NK-92 (cell line): ENCODE results near the gene SLC44A2.

Experiments used
- DNase-seq: peaks from one replicate; lab custom pipeline; 2025; ENCODE audit not compliant: unreplicated experiment; lab: John Stamatoyannopoulos, UW

SLC44A2 gene

DNA sequence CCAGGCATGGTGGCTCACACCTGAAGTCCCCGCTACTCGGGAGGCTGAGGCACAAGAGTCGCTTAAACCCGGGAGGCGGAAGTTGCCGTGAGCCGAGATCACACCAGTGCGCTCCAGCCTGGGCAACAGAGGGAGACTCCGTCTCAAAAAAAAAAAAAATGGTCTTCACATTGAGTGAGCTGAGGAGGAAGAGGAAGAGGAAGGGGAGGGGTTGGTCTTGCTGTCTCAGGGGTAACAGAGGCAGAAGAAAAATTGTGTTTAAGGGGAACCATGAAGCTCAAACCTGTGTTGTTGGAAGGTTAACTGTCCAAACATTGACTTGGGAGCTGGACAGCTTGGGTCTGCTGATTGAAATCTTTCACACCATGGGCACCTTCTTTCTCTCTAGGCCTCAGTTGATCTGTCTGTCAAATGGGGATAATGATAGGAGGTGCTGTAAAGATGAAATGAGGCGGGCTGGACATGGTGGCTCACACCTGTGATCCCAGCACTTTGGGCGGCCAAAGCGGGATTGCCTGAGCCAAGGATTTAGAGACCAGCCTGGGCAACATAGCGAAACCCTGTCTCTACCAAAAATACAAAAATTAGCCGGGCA is 9.8 kb upstream of the SLC44A2 start:
- no peak for DNase-seq

DNA sequence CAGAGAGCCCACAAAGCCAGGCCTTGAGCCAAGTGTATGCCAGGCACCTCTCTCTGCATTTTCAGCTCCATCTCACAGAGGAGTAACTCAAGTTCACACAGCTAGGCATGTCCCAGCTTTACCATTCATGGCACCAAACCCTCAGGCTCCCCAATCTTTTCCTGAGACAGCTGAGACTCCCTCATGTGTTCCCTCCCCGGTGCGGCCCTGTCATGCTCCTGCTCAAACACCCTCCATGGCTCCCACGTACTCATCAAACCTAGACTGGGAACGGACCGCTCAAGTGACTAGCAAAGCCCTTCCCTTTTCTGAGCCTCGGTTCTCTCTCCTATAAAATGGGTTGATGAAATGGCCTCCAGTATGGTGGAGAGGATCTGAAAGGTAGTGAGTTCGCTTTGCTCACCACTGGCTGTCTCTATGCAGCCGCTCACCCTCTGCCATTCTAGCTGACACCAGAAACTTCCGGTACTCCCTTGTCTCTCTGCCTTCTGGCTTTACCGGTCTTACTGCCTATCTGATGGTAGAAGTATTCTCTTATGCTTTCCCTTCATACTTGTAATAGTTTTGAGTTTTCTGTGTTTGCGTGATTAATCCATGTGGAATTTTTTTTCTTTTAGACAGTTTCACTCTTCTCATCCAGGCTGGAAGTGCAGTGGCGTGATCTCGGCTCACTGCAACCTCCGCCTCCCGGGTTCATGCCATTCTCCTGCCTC is 7.8 kb upstream of the SLC44A2 start:
- no peak for DNase-seq

DNA sequence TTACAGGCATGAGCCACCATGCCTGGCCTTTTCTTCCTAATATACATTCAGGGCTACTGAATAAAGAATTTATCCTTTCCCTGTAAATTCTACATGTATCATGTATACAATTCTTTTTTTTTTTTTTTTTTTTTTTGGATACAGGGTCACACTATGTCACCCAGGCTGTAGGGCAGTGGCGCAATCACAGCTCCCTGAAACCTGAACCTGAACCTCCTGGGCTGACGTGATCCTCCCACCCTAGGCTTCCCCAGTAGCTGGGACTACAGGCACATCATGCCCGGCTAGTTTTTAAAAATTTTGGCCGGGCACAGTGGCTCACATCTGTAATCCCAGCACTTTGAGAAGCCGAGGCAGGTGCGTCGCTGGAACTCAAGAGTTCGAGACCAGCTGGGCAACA is 6.5 kb upstream of the SLC44A2 start:
- DNase-seq: no peak

DNA sequence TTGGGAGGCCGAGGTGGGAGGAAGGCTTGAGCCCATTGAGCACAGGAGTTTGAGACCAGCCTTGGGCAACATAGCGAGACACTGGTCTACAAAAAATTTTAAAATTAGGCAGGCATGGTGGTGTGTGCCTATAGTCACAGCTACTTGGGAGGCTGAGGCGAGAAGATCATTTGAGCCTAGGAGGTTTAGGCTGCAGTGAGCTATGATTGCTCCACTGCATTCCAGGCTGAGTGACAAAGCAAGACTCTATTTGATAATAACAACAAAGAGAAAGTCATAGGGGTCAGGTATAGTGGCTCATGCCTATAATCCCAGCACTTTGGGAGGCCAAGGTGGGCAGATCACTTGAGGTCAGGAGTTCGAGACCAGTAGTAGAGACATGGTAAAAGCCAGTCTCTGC is 4.6 kb upstream of the SLC44A2 start:
- no peak for DNase-seq

DNA sequence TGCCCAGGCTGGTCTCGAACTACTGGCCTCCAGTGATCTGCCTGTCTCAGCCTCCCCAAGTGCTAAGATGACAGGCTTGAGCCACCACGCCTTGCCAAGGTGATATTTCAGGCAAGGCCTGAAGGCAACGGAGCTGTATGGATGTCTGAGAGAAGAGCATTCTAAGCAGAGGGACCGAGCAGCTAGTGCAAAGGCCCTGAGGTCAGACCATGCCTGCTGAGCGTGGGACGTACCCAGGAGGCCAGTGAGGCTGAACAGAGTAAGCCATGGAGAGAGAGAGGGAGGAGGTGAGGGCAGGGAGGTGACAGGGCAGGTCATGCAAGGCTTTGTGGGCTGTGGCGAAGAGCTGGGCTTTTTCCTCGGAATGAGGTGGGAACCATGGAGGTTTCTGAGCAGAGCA is 3.4 kb upstream of the SLC44A2 start:
- no peak for DNase-seq

DNA sequence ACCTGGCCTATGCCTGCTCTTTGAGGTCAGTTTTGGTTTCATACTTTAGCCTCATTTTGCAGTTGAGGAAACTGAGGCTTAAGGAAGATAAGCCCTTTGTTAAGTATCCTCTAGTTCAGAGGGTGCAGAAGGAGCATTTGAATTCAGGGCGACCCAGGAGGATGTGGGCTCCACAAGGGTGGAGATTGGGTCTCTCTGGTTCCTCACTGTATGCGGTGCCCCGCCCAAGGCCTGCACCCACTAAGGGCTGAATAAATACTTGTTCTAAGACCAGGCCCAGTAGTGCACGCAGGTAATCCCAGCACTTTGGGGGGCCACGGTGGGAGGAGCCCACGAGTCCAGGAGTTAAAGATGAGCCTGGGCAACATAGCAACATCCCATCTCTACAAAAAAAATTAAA is 768 bp upstream of the SLC44A2 start:
- no peak for DNase-seq

DNA sequence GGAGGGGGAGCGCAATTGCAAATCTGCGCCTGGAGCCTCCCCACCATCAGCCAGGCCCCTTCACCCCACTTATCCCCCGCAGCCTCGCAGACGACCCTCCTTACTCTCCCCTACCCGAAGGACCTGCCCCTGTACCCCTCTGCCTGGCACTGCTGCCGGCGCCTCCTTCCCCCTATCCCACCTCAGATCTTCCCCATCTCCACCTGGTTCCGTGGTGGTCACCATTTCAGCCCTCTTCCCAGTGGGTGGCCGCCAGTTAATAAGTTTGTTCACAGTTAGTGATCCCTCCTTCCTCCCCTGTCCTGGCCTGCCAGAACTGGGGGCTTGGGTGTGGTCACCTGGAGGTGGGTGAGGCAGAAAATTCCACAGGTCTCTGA is 397 bp downstream of the SLC44A2 start:
- DNase-seq: no peak

DNA sequence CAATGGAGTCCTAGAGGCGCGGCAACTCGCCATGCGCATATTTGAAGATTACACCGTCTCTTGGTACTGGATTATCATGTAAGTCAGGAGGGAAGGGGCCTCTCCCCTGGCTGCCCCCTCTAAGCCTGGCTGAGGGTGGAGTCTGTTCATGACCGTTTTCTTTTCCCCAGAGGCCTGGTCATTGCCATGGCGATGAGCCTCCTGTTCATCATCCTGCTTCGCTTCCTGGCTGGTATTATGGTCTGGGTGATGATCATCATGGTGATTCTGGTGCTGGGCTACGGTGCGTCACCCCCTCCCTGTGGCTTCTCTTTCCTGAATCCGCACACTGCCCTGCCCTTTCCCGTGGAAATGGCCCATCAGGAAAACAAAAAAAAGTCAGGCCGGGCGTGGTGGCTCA is 6.5 kb downstream of the SLC44A2 start:
- DNase-seq: no peak

DNA sequence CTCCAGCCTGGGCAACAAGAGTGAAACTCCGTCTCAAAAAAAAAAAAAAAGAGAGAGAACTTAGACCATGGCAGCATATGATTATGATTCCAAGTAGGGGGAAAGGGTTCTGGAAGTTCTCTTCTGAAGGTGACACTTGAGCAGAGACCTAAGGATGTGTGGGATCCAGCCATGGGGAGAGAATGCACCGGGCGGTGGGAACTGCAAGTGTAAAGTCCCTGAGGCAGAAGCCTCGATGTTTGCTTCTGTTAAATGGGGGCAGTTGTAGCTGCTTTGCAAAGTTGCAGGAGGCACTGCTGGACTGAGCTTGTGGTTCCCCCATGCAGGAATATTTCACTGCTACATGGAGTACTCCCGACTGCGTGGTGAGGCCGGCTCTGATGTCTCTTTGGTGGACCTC is 9.1 kb downstream of the SLC44A2 start:
- no peak for DNase-seq

DNA sequence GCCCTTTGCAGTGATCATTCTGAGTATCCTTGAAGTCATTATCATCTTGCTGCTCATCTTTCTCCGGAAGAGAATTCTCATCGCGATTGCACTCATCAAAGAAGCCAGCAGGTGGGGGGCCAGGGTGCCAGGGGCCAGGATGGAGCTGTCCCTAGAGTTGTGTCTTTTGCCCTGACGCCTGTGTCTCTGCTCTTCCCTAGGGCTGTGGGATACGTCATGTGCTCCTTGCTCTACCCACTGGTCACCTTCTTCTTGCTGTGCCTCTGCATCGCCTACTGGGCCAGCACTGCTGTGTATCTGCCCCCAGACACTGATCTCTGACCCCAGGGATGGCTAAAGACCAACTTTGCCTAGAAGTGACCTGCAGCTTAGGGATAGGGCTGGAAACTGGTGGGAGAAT is 9.6 kb downstream of the SLC44A2 start:
- DNase-seq: no peak

DNA sequence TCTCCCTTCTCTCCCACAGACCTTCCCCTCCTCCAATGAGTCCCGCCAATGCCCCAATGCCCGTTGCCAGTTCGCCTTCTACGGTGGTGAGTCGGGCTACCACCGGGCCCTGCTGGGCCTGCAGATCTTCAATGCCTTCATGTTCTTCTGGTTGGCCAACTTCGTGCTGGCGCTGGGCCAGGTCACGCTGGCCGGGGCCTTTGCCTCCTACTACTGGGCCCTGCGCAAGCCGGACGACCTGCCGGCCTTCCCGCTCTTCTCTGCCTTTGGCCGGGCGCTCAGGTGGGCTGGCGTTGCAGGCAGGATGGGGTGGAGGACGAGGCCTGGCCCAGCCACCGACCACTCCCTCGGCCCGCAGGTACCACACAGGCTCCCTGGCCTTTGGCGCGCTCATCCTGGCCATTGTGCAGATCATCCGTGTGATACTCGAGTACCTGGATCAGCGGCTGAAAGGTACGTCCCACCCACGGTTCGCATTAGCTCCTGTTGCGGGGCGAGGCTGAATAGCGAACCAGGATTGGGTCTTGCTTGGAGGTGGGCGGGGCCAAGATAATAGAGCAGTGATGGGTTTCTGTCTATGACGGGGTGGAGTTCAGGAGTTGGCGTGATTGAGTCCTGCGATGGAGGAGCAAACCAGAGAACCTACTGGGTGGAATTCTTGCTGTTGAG is 11.1 kb downstream of the SLC44A2 start:
- DNase-seq: no peak

DNA sequence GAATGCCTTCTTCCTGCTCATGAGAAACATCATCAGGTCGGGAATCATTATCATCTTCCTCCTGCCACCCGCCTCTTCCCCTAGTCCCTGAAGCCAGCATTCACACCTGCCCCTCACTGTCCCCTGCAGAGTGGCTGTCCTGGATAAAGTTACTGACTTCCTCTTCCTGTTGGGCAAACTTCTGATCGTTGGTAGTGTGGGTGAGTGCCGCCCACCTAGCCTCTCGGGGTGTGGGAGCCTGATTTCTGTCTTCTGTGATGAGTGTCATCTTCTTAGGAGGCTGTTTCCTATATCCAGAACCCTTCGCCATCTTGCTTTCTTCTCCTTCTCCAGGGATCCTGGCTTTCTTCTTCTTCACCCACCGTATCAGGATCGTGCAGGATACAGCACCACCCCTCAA is 12.5 kb downstream of the SLC44A2 start:
- no peak for DNase-seq

DNA sequence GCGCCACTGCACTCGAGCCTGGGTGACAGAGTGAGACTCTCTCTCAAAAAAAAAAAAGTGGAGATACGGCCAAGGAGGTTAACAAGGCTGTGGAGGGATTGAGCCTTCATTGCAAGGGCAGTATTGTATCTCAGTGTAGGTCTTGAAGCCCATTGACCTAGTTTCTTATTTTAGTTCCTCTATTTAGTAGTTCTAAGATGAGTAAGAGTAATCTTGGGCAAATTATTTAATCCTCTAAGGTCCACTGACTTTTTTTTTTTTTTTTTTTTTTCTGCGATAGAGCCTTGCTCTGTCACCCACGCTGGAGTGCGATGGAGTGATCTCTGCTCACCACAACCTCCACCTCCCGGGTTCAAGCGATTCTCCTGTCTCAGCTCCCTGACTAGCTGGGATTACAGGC is 14.5 kb downstream of the SLC44A2 start:
- DNase-seq: no peak

DNA sequence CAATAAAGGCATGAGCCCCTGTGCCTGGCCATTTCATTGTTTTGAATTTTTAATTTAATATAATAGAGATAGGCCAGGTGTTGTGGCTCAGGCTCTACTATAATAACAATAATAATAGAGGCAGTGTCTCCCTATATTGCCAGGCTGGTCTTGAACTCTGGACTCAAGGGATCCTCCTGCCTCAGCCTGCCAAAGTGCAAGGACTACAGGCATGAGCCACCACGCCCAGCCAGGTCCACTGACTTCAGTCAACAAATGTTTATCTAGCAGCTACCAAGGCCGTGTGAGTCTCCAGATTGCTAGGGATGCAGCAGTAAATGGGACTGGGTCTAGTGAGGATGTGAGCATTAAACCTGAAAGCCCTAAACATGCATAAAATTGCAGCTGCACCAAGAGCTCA is 15.0 kb downstream of the SLC44A2 start:
- DNase-seq: no peak

DNA sequence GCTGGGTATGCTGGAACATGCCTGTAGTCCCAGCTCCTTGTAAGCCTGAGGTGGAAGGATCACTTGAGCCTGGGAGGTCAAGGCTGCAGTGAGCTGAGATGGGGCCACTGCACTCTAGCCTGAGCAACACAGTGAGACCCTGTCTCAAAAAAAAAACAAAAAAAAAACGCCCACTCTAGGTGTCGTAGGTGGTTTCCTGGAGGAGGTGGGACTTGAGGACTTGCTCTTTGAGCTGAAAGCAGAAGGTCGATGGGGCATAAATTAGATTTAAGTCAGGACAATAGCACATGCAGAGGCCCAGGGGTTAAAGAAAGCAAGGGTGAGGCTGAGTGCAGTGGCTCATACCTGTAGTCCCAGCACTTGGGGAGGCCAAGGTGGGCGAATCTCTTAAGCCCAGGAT is 15.9 kb downstream of the SLC44A2 start:
- DNase-seq: no peak

DNA sequence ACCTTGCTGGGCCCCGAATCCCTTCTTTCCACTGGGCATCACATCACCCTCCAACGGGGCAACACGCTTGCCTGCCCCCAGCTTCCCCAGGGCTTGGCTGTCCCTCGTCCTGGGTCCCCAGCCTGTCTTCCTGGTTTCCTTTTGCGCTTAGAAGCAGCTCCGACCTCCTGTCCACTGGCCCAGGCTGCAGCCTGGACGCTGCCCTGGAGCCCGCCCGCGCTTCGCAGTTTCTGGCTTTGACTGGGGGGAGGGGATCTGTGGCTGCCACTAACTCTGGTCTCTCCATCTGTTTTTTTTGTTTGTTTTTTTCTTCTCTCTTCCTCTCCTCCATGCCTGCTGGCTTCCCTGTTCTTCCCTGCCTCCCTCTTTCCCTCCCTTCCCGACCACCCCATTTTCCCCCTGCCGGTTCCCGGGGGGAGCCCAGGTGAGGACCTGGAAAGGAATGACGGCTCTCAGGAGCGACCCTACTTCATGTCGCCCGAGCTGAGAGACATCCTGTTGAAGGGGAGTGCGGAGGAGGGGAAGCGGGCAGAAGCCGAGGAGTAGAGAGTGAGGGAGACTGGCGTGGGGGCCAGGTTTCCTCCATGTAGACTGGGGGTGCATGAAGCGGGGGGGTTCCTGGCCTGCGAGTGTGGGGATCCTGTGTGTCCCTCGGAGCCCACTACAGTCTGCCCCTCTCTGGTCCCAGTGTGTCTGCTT is 17.3 kb downstream of the SLC44A2 start:
- no peak for DNase-seq

DNA sequence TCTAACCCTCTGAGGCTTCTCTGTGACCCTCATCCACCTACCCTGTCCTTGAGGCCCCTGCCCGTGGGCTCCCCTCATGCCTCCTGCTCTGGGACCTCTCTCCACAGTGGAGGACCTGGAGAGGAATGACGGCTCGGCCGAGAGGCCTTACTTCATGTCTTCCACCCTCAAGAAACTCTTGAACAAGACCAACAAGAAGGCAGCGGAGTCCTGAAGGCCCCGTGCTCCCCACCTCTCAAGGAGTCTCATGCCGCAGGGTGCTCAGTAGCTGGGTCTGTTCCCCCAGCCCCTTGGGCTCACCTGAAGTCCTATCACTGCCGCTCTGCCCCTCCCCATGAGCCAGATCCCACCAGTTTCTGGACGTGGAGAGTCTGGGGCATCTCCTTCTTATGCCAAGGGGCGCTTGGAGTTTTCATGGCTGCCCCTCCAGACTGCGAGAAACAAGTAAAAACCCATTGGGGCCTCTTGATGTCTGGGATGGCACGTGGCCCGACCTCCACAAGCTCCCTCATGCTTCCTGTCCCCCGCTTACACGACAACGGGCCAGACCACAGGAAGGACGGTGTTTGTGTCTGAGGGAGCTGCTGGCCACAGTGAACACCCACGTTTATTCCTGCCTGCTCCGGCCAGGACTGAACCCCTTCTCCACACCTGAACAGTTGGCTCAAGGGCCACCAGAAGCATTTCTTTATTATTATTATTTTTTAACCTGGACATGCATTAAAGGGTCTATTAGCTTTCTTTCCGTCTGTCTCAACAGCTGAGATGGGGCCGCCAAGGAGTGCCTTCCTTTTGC is 18.0 kb downstream of the SLC44A2 start:
- no peak for DNase-seq

DNA sequence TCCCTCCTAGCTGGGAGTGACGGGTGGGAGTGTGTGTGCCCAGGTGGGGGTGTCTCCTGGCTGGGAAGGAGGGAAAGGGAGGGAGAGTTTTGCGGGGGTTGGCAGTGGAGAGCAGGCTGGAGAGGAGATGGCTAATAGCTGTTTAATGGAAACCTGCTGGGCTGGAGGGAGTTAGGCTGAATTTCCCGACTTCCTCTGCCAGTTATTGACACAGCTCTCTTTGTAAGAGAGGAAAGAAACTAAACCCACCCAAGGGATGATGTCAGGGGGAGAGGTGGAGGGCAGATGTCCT is 18.6 kb downstream of the SLC44A2 start:
- no peak for DNase-seq

DNA sequence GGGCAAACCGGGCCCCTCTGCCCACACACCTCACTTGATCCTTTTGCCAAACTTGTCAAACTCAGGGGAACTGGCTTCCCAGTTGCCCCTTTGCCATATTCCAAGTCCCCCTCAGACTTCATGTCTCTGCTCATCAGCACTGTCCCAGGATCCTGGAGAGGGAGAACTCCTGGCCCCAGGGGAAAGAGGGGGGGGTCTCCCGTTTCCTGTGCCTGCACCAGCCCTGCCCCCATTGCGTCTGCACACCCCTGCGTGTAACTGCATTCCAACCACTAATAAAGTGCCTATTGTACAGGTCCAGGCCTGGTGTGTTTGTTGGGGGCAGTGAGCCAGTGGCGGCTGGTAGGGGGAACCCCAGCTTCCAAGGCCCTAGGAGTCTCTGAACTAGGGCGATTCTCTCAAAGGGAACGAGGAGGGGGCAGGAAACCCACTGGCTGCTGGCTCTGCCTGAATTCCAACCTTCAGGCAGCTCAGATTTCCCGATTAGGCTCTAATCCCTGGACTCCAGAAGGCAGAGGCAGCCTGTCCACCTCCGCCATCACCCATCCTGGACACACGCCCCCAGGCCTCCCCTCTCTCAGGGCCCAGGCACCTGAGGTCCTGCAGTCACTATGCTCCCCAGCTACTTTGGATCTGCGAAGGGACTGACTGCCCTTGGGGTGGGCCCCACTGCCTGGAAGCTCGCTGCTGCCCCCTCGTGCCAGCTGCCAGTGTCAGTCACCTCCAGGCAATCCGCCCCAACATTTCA is 19.1 kb downstream of the SLC44A2 start:
- DNase-seq: no peak

DNA sequence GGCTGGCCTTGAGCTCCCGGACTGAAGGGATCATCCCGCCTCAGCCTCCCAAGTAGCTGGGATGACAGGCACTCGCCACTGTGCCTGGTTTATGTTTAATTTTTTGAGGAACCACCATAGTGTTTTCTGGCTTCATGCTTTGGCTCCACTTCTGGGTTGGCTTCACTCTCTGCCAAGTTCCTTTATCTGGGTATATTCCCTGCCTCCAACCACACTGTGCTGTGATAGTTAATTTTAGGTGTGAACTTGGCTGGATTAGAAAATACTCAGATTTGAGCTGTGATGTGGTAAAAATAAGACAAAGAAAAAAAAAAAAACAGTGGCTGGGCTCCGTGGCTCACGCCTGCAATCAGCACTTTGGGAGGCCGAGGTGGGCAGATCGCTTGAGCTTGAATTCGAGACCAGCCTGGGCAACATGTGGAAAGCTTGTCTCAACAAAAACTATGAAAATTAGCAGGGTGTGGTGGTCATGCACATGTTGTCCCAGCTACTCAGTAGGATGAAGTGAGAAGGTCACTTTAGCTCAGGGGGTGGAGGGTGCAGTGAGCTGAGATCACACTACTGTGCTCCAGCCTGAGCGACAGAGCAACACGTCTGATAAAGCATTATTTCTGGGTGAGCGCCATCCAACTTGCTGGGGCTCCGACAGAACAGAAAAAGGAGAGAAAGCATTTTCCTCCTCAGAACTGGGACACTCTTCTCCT is 21.3 kb downstream of the SLC44A2 start:
- no peak for DNase-seq
